NCI-H1417 (cell line): Measurements from ENCODE around the gene SYNE1.
"Not testable (repeated sequence)": the region's sequence is repeated elsewhere in the genome, so short reads cannot be mapped to it uniquely, and the experiment has no call there.

Source experiments
- DNase-seq, 3 experiments: peaks; one replicate each; lab custom pipeline; 2025; lab: John Stamatoyannopoulos, UW

The SYNE1 gene

GRCh38 chr6:152482289-152482688, 154.9 kb downstream of the SYNE1 start:
- no peak for DNase-seq

DNA sequence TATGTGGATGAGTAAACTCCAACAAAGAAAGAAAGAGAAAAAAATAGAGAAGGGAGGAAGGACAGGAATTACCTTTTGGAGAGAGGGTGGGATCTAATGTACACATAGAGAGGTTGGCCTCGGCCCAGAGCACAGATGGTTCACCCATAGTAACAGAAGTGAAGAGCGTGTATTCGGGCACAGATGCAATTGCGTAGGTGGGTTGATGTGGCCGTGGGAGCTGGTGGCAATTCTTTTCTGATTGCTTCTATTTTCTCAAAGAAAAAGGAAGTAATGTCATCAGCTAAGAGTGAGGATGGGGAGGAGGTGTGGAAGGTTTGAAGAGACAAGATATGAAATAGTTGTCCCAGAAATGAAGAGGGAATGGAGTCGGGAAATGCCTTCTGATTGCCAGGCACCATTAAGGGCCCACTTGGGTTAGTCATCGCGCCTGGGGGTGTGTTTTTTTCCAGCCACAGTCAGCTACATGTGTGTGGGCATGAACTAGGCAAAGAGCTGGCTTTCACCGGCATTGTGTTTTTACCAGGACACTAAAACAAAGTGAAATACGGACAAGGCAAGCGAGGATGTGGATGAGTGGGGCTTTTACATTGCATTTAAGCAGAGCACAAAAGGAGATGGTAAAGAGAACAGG, 158.7 kb downstream of the SYNE1 start:
- no peak for DNase-seq

DNA sequence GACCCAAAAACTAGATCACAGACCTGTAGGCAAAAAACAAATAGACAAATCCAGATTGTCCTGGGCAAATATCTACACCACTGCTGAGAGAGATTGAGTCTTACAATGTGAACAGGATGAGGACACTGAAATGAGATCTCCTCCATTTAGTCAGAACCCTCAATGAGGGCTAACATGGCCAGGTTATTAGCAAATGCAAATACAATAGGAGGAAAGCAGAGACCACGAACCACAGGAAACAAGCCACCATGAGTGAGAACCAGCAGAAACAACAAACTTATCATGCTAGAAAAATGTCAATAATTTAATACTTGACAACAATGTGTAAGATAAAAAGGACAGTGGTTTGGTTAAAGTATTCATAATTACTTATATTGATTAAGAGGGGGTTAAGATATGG, 162.8 kb downstream of the SYNE1 start:
- no peak for DNase-seq

DNA sequence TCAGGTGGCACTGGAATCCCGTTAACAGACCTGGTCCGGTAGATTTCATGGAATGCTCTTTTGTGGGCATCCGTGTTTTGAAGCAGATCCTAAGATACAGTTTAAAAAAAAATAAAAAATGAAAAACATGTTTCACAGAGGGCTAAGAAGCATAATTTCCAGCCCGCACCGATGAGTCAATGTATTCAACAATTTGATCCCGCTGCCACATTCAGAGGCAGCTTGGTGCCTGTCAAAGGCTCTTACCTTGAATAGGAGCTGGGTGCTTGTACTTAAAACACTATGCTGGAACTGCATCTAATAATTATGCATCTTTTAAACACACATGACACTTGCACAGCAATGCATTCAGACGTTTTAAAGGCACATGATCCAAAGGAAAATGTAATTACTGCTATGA, 164.8 kb downstream of the SYNE1 start:
- DNase-seq: peak in 1 of 3 experiments; percentile 26

DNA sequence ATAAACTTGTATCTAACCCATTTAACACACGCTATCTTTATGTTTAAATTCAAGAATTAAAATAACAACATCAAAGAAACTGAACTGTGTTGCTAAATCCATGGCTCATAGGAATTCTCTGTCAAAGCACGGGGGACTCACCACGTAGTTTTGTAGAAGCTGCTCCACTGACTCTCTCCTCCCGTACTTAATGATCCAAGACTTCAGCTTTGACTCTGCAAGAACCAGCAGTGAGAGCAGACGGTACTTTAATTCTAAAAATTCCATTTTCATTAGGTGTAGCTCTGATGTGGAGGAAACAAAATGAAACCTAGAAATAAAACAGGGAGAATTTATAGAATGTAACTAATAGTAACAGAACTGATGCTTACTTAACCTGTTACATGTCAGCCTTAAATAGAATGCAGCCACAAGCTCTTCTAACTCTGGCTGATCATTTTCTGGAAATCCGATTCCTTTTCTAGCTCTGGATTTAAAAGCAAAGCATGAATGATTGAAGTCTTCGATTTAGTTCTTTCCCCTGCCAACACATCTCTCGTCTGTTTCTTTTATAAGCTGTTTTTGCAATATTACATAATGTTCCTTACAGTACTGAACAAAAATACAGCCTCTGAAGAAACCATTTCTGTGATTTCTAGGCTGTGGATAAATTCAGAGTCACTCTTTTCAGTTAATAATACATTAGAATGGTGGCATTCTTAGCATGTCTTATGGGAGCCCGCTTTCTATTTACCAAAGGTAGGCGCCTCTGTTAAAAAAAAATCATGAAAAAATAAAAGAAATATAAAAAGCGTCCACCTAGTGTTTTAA, 165.5 kb downstream of the SYNE1 start:
- no peak for DNase-seq

- DNase-seq: peak in 1 of 3 experiments; percentile 20
These were observed 174.0 kb downstream of the SYNE1 start for GRCh38 chr6:152463164-152463563.

- DNase-seq: no peak
These were observed 174.4 kb downstream of the SYNE1 start for GRCh38 chr6:152462716-152463115.

DNA sequence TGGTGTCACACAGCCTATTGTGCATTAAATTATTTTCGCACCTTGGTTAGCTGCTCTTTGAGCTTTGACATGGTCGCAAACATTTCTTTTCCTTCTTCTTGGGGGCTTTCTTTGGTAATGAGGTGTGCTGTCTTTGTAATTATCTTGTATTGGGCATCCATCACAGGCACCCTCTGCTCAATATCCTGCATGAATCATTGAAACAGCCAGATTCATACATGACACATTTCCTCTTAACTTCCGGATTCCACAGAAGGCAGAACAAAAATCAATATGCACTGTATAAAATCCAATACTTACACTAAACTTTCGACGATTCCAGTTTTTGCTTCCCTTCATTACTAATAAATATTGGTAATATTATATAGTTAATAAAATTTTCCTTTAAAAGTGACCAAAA, 175.6 kb downstream of the SYNE1 start:
- no peak for DNase-seq

- DNase-seq: no peak
These were observed 178.2 kb downstream of the SYNE1 start for GRCh38 chr6:152458648-152459644.

- no peak for DNase-seq
These were observed 179.1 kb downstream of the SYNE1 start for GRCh38 chr6:152457949-152458624.

DNA sequence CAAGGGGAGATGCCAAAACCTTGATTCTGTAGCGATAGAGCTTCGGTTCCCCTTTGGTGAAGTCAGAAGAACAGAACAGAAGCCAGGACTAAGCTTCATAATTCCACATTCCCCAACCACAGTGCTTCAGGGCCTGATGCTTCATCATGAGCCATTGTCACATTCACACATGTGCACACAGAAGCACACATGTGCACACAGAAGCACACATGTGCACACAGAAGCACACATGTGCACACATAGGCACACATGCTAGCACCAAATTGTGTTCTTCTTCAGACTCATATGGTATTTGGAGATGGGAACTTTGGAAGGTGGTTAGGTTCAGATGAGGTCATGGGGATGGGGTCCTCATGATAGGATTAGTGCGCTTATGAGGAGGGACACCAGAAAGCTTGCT, 183.2 kb downstream of the SYNE1 start:
- DNase-seq: no peak

- DNase-seq: no peak
These were observed 183.7 kb downstream of the SYNE1 start for GRCh38 chr6:152453421-152453820.

DNA sequence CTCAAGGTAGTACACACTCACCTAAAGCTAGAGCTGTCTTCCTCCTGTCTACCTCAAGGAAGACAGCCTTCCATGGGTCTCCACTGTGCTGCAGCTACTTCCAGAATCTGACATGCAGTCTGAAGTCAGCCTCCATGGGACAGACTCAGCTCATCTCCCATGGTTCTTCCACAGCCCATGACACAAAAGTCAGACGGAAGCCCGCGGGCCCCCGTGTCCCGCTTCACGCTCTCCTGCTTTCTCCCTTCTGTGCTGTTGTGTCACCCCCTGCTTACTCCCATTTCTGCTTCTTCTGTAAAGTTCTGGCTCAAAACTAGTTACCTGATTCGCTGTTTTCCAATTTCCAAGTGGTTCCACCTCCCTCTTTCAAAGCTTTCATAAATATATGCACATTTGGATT, 184.5 kb downstream of the SYNE1 start:
- no peak for DNase-seq

DNA sequence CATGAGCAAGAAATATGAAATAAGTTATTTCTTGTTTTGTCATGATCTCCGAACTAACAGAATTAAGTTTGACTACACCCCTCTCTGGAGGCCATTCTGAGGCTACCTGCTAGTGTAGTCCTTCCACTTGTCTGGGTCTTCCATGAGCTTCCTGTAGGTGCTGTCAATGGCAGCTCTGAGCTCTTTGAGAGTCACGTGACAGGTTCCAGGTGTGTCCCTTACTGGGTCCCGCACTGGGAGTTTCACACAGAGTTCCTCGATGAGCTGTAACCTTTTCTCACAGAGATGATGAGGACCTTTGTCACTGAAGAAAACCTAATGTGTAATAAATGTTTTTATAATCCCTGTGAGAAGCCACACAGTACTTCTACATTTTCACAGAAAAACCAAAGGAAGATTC, 186.6 kb downstream of the SYNE1 start:
- no peak for DNase-seq

DNA sequence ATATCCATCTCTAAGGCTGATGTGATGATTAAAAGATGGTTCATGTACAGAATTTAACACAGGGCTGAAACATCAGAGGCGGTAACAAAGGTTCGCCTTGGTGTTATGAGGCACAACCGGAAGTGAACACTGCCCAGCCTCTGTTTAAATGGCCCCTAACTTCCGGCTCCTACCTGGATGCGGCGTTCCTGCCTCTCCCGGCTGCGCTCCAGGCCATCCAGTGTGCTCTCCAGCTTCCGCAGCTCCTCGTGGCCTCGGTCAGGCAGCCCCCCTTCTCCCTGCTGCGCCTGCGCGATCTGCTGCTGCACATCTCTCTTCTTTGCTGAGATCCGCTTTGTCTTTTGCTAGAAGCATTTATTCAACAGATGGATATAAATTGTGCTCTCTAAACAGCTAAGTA, 195.3 kb downstream of the SYNE1 start:
- no peak for DNase-seq

DNA sequence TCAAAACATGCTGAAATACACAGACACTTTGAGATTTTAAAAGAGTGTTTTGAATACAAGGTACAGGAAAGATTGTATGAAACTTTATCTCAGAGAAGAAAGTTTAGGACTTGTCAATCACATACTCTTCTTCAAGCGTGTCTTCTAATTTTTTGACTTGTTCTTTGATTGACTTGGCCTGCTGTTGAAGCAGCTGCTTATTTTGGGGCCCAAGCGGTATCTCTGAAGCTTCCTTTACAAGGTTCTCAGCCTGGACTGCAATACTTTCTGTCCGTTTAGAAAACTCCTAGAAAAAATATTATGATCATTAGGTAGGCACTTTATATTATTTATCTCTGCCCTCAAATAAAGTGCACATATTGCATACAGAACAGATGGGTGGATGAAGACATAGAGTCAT, 201.3 kb downstream of the SYNE1 start:
- DNase-seq: no peak

DNA sequence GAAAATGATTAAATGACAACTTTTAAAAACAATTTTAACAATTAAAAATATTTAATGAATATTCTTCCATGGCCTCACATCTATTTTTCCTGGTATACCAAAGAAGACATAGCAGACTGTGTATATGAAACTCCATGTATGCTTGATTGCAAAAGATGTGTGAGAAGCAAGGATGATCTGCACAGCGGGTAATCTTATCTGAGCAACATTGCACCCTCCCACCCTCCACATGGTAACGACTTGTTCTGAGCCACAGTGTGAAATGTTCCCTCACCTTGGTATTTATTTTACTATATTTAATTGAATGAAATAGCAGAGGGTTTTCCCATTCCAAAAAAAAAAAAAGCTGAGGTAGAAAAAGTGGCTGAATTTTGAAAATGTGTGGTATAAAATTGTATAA, 204.4 kb downstream of the SYNE1 start:
- DNase-seq: no peak

- DNase-seq: no peak
These were observed 209.0 kb downstream of the SYNE1 start for GRCh38 chr6:152428126-152428525.

- no peak for DNase-seq
These were observed 210.9 kb downstream of the SYNE1 start for GRCh38 chr6:152426276-152426675.

GRCh38 chr6:152423216-152424103, 213.7 kb downstream of the SYNE1 start:
- no peak for DNase-seq

DNA sequence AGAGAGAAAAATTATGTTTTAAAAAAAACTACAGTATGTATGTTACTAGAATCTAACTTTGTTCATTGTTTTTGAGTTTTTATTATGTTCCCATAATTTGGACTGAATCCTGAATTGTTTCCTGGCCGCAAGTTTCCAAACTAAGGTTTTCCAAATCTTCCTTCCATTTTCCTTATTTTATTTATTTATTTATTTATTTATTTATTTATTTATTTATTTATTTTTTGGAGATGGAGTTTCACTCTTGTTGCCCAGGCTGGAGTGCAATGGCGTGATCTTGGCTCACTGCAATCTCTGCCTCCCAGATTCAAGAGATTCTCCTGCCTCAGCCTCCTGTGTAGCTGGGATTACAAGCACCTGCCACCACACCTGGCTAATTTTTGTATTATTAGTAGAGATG, 215.7 kb downstream of the SYNE1 start:
- DNase-seq: not testable (repeated sequence)
